Testis (tissue), 2 donors: ENCODE results near the gene PPP1R14B.

Source experiments
- CTCF ChIP-seq, 3 experiments: fragments of 450-650 bp in 2 of 3; fragments of 200-600 bp in 1 of 3; sonication (generic) in 1 of 3; IDR thresholded peaks; one replicate each; pipeline ENCODE4 v1.5.1; 2016 to 2019; ENCODE audit warnings: antibody characterized with exemption in 3 of 3, mild to moderate bottlenecking in 2 of 3, moderate library complexity in 1 of 3
- POLR2A ChIP-seq: fragments of 450-650 bp; IDR thresholded peaks from one replicate; pipeline ENCODE4 v1.6.1; 2017; ENCODE audit warnings: antibody characterized with exemption, mild to moderate bottlenecking, moderate library complexity

- TF ChIP-seq CTCF (IDR thresholded peaks at IDR 0.05): no peak
- no peak for TF ChIP-seq POLR2A
Observed at GRCh38 chr11:64222651-64223000, 24.1 kb downstream of the PPP1R14B start.
